HepG2 (cell line): Measurements from ENCODE around the gene UBE2M. TPM values are rescaled to one million over a fixed set of nuclear protein-coding genes. Genes with fewer than 3 reads are reported as not detected.

ENCODE experiments used
- ATAC-seq: fragments of 200-7000 bp; cut with Tn5 transposase; 3 replicates; pipeline ENCODE4 v1.9.1; 2020; ENCODE audit warnings: mild to moderate bottlenecking, moderate library complexity
- Bru-seq: library from RNA; stranded (reverse); fragments of 400-500 nt; gene quantifications from one replicate; lab custom pipeline; 2021; lab: Mats Ljungman, UMichigan
- BruChase-seq, 2 experiments: library from RNA; stranded (reverse); fragments of 400-500 nt; gene quantifications; one replicate each; lab custom pipeline; 2021; lab: Mats Ljungman, UMichigan
- BruUV-seq: library from RNA; stranded (reverse); fragments of 400-500 nt; replicated peaks from 2 replicates; lab custom pipeline; 2021; lab: Mats Ljungman, UMichigan
- CTCF ChIA-PET: fragments of 300-600 bp; formaldehyde crosslinking; extraction: SDS; loops from one replicate; lab custom pipeline; 2021; ENCODE audit warnings: low total read pairs, inconsistent platforms, low intra/inter-chr PET ratio; lab: Yijun Ruan, JAX
- POLR2A ChIA-PET: fragments of 350-600 bp; sonication (Branson Sonifier 250); formaldehyde crosslinking; loops from one replicate; lab custom pipeline; 2020; ENCODE audit warnings: antibody characterized with exemption, inconsistent platforms; lab: Yijun Ruan, JAX
- DNase-seq: peaks from one replicate; pipeline ENCODE4 v3.0.0-alpha.2; 2015; ENCODE audit warnings: low spot score
- FAIRE-seq: peaks from 3 replicates; lab custom pipeline; 2011; peaks lifted over from hg19 to GRCh38; lab: Jason Lieb, UNC
- H2AFZ ChIP-seq: one replicate; pipeline ENCODE4 v1.6.1; 2011; ENCODE audit warnings: low read length, inconsistent platforms
- H3K27ac ChIP-seq: fragments of 300-600 bp; 3 replicates; pipeline ENCODE4 v1.8.0; 2011; ENCODE audit warnings: mixed run types, mild to moderate bottlenecking, mixed read lengths, low read length, inconsistent platforms; ENCODE audit not compliant: insufficient read depth; ENCODE audit errors: extremely low read length
- H3K27me3 ChIP-seq, 2 experiments: fragments of 200-600 bp in 1 of 2; 2 replicates in 1 of 2; 3 replicates in 1 of 2; pipeline versions ENCODE4 v1.6.0 to v1.8.0; 2011; ENCODE audit warnings: low read length in 2 of 2, mild to moderate bottlenecking in 2 of 2, moderate library complexity in 2 of 2, inconsistent platforms in 1 of 2; ENCODE audit not compliant: insufficient read depth in 2 of 2, control insufficient read depth in 1 of 2
- H3K36me3 ChIP-seq, 2 experiments: fragments of 200-600 bp in 1 of 2; replicated peaks in 1 of 2; 2 replicates in 1 of 2; 3 replicates in 1 of 2; pipeline versions ENCODE4 v1.5.1 to v1.8.0; 2011; ENCODE audit warnings: low read length in 2 of 2, inconsistent platforms in 1 of 2; ENCODE audit not compliant: insufficient read depth in 2 of 2, control insufficient read depth in 1 of 2
- H3K4me1 ChIP-seq: 2 replicates; pipeline ENCODE4 v1.5.1; 2012; ENCODE audit warnings: low read length, inconsistent platforms; ENCODE audit not compliant: insufficient read depth
- H3K4me2 ChIP-seq: 2 replicates; pipeline ENCODE4 v1.6.0; 2011; ENCODE audit warnings: low read depth, low read length, inconsistent platforms
- H3K4me3 ChIP-seq, 3 experiments: fragments of 200-600 bp in 1 of 3; sonication (generic), shearing (Covaris generic) in 1 of 3; replicated peaks in 1 of 3; 2 replicates each; pipeline ENCODE4 v1.5.1; 2011 to 2016; ENCODE audit warnings: low read length in 3 of 3, inconsistent platforms in 2 of 3, low read depth in 2 of 3, mild to moderate bottlenecking in 2 of 3, control low read depth in 1 of 3, mixed read lengths in 1 of 3; ENCODE audit not compliant: insufficient read depth in 1 of 3
- H3K79me2 ChIP-seq: one replicate; pipeline ENCODE4 v1.6.1; 2011; ENCODE audit warnings: low read length, inconsistent platforms; ENCODE audit not compliant: insufficient read depth
- H3K9ac ChIP-seq: 2 replicates; pipeline ENCODE4 v1.6.0; 2011; ENCODE audit warnings: mild to moderate bottlenecking, low read depth, low read length, inconsistent platforms; ENCODE audit not compliant: insufficient read depth
- H3K9me3 ChIP-seq: 2 replicates; pipeline ENCODE4 v1.5.1; 2012; ENCODE audit warnings: mild to moderate bottlenecking, low read length
- H4K20me1 ChIP-seq: 2 replicates; pipeline ENCODE4 v1.6.0; 2011; ENCODE audit warnings: inconsistent platforms, mild to moderate bottlenecking, low read length, moderate library complexity; ENCODE audit not compliant: insufficient read depth
- ARNT2 ChIP-seq: sonication (generic); formaldehyde crosslinking; IDR thresholded peaks from 2 replicates; pipeline ENCODE4 v1.8.0; 2022; ENCODE audit warnings: mild to moderate bottlenecking, low read depth, missing genetic modification reagents, moderate library complexity
- KAT8 ChIP-seq: IDR thresholded peaks from 2 replicates; pipeline ENCODE4 v1.6.1; 2016; ENCODE audit warnings: missing genetic modification reagents, missing compliant biosample characterization
- MTF2 ChIP-seq: sonication (generic); formaldehyde crosslinking; IDR thresholded peaks from 2 replicates; pipeline ENCODE4 v1.5.0; 2020; ENCODE audit warnings: missing genetic modification reagents, borderline replicate concordance
- NR2C2 ChIP-seq: sonication (generic); formaldehyde crosslinking; IDR thresholded peaks from 2 replicates; pipeline ENCODE4 v1.4.0; 2020; ENCODE audit warnings: missing genetic modification reagents, mild to moderate bottlenecking, moderate library complexity, borderline replicate concordance
- NR2F1 ChIP-seq, 2 experiments: fragments of 450-650 bp in 1 of 2; formaldehyde crosslinking in 1 of 2; IDR thresholded peaks; 2 replicates each; pipeline versions ENCODE4 v1.5.0 to v1.6.1; 2016 to 2020; ENCODE audit warnings: mild to moderate bottlenecking in 1 of 2, missing compliant biosample characterization in 1 of 2, missing genetic modification reagents in 1 of 2, moderate library complexity in 1 of 2
- NR2F2 ChIP-seq: IDR thresholded peaks from 2 replicates; pipeline ENCODE4 v1.6.1; 2012; ENCODE audit warnings: low read depth, inconsistent platforms, borderline replicate concordance
- NR2F6 ChIP-seq, 2 experiments: IDR thresholded peaks; 2 replicates each; pipeline ENCODE4 v1.6.1; 2016; ENCODE audit warnings: antibody characterized with exemption in 1 of 2, mild to moderate bottlenecking in 1 of 2
- TMF1 ChIP-seq: sonication (generic); formaldehyde crosslinking; IDR thresholded peaks from 2 replicates; pipeline ENCODE4 v1.8.1; 2022; ENCODE audit warnings: low read depth, missing genetic modification reagents
- U2AF1 ChIP-seq: fragments of 200-400 bp; formaldehyde crosslinking; optimal IDR thresholded peaks from 2 replicates; pipeline ENCODE3; 2017; ENCODE audit warnings: mild to moderate bottlenecking, low read depth, low read length
- ZBTB14 ChIP-seq: sonication (generic); formaldehyde crosslinking; IDR thresholded peaks from 2 replicates; pipeline ENCODE4 v1.4.0; 2020; ENCODE audit warnings: missing genetic modification reagents
- ZNF101 ChIP-seq: sonication (generic); formaldehyde crosslinking; IDR thresholded peaks from 2 replicates; pipeline ENCODE4 v1.4.0; 2020; ENCODE audit warnings: mild to moderate bottlenecking, low read depth, missing genetic modification reagents, borderline replicate concordance
- ZNF34 ChIP-seq: sonication (generic); formaldehyde crosslinking; IDR thresholded peaks from 2 replicates; pipeline ENCODE4 v1.4.0; 2020; ENCODE audit warnings: mild to moderate bottlenecking, missing genetic modification reagents, borderline replicate concordance
- ZNF724P ChIP-seq: sonication (generic); formaldehyde crosslinking; IDR thresholded peaks from 2 replicates; pipeline ENCODE4 v1.8.0; 2022; ENCODE audit warnings: missing genetic modification reagents, borderline replicate concordance
- ZSCAN25 ChIP-seq: sonication (generic); formaldehyde crosslinking; IDR thresholded peaks from 2 replicates; pipeline ENCODE4 v1.8.0; 2022; ENCODE audit warnings: mild to moderate bottlenecking, missing genetic modification reagents
- ZSCAN29 ChIP-seq: sonication (generic); formaldehyde crosslinking; conservative IDR thresholded peaks from 2 replicates; pipeline ENCODE4 v1.4.0; 2020; ENCODE audit warnings: mild to moderate bottlenecking, missing genetic modification reagents
- WGBS: methylation state at CpG from one replicate; pipeline ENCODE4 v1.1.6; 2017; ENCODE audit warnings: low lambda C conversion rate; 5-methylcytosine and 5-hydroxymethylcytosine counted together
- in situ Hi-C: cut with HindIII; loops from 2 replicates; pipeline ENCODE4 v1.10.0; 2017; ENCODE audit warnings: low pct_unique_long_range_greater_than_20kb; ENCODE audit not compliant: extremely low pct_ligation_motif_present
- intact Hi-C: fragments of 100-400 bp; cut with micrococcal nuclease; formaldehyde crosslinking; loops from one replicate; pipeline ENCODE4 v1.10.0; 2022; ENCODE audit not compliant: unreplicated experiment
- long read RNA-seq, 2 experiments: library from RNA in 1 of 2; library from polyadenylated mRNA in 1 of 2; stranded (forward) in 1 of 2; unstranded in 1 of 2; transcript quantifications; one replicate each; pipeline ENCODE4 v2.0.0, GENCODE V29; 2019 to 2022
- polyA minus RNA-seq, 3 experiments: library from RNA; depleted of rRNA, polyadenylated mRNA; stranded (reverse); fragments of >200 nt; gene quantifications; 2 replicates each; pipeline ENCODE4 v1.2.3, GENCODE V29; 2011; ENCODE audit warnings: low replicate concordance in 1 of 3
- polyA plus RNA-seq, 8 experiments: library from polyadenylated mRNA; depleted of rRNA in 3 of 8; stranded (reverse) in 7 of 8; unstranded in 1 of 8; fragments of >200 nt; fragmentation: Illumina TruSeq in 4 of 8; extraction: Trizol in 4 of 8; gene quantifications; 2 replicates each; pipeline versions ENCODE4 v1.2.1 to v1.2.3, GENCODE V29; 2011 to 2016; ENCODE audit warnings: low read depth in 4 of 8, missing spikeins in 1 of 8, mixed read lengths in 1 of 8; ENCODE audit not compliant: insufficient read depth in 1 of 8
- total RNA-seq, 5 experiments: library from RNA; depleted of rRNA; stranded (reverse); fragments of >200 nt; fragmentation: Illumina TruSeq; extraction: Trizol; gene quantifications; 2 replicates each; pipeline ENCODE4 v1.2.3, GENCODE V29; 2016; ENCODE audit warnings: low read depth in 1 of 5
- TF ChIP-seq, protein P1 (sequence below): sonication (generic); formaldehyde crosslinking; IDR thresholded peaks from 2 replicates; pipeline ENCODE4 v1.4.0; 2020; ENCODE audit warnings: mild to moderate bottlenecking, missing genetic modification reagents

UBE2M gene
- total RNA-seq (2016; rRNA removed; fragmentation: Illumina TruSeq; extraction: Trizol) (29.5 and 36.2 TPM in 2 replicates), polyA plus RNA-seq (2011; rRNA removed) (50.3 and 55.5 TPM in 2 replicates), polyA minus RNA-seq (2011; rRNA and poly(A)+ RNA removed; ENCODE audit: low replicate concordance) (39.7 and 154 TPM in 2 replicates), Bru-seq, nascent RNA (percentile 70 among the genes with signal in this experiment), BruChase-seq, experiment 1, labeled RNA remaining after a 6-hour chase (percentile 95 among the genes with signal in this experiment), BruChase-seq, experiment 2, labeled RNA remaining after a 2-hour chase (percentile 89 among the genes with signal in this experiment)
- total RNA-seq (2016; cell fraction: cytosol; rRNA removed; fragmentation: Illumina TruSeq; extraction: Trizol; ENCODE audit: low read depth) = 14.2 and 15.5 TPM in 2 replicates
- 25.4 and 36.1 TPM in 2 replicates for total RNA-seq (2016; cell fraction: insoluble cytoplasmic fraction; rRNA removed; fragmentation: Illumina TruSeq; extraction: Trizol)
- total RNA-seq (2016; cell fraction: membrane; rRNA removed; fragmentation: Illumina TruSeq; extraction: Trizol) = 26.0 and 30.0 TPM in 2 replicates
- total RNA-seq (2016; cell fraction: nucleus; rRNA removed; fragmentation: Illumina TruSeq; extraction: Trizol) = 14.4 and 19.6 TPM in 2 replicates
- polyA plus RNA-seq (2011; cell fraction: cytosol; rRNA removed) = 32.0 and 34.7 TPM in 2 replicates
- polyA plus RNA-seq (2011; cell fraction: nucleus; rRNA removed) = 59.9 and 61.9 TPM in 2 replicates
- 47.3 and 47.7 TPM in 2 replicates for polyA plus RNA-seq (2012)
- 22.8 and 27.9 TPM in 2 replicates for polyA plus RNA-seq (2016; cell fraction: cytosol; fragmentation: Illumina TruSeq; extraction: Trizol; ENCODE audit: low read depth)
- 54.2 and 62.5 TPM in 2 replicates for polyA plus RNA-seq (2016; cell fraction: insoluble cytoplasmic fraction; fragmentation: Illumina TruSeq; extraction: Trizol; ENCODE audit: low read depth)
- polyA plus RNA-seq (2016; cell fraction: membrane; fragmentation: Illumina TruSeq; extraction: Trizol; ENCODE audit: low read depth) = 30.4 and 40.6 TPM in 2 replicates
- 53.2 and 66.7 TPM in 2 replicates for polyA plus RNA-seq (2016; cell fraction: nucleus; fragmentation: Illumina TruSeq; extraction: Trizol; ENCODE audit: insufficient read depth, low read depth)
- polyA minus RNA-seq (2011; cell fraction: cytosol; rRNA and poly(A)+ RNA removed) = 26.9 and 27.3 TPM in 2 replicates
- polyA minus RNA-seq (2011; cell fraction: nucleus; rRNA and poly(A)+ RNA removed) = 20.8 and 23.0 TPM in 2 replicates
- long read RNA-seq, experiment 1, partial matches to known transcripts = 6 of 6 reads
- long read RNA-seq, experiment 1, other reads (novel, unspliced or antisense) = 0 of 6 reads
- long read RNA-seq, experiment 2, transcript UBE2M-201 (6 exons, 1,508 nt) = major isoform, 272 of 333 reads
- long read RNA-seq, experiment 2, partial matches to known transcripts = 11 of 333 reads
- long read RNA-seq, experiment 2, other reads (novel, unspliced or antisense) = 50 of 333 reads

DNA sequence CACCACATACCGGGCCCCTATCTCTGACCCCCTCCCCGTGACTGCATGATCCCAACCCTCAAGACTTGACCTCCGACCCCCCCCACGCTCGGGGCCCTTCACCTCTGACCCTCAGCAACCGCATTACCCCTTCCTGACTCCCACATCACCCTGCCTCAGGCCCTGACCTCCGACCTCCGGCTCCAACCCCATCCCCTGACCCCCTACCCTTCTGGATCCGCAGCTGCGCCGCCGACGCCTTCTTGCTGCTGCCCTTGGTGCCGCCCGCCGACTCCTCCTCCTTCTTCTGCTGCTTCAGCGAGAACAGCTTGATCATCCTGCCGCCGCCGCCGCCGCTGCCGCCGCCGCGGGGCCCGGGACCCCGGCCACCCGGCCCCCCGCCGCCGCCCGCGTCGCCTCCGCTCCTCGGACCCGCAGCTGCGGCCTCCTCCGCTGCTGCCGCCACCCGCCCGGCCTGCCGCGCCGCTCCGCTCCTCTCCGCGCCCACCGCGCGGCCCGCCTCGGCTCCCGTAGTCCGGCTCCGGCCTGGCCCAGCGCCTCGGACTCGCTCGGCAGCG lies at the start of gene UBE2M:
Gene UBE2M, minus strand, starts transcription at position 546 of the 557 bp plus-strand sequence. Its CDS starts 230 bp downstream, at position 316.
- H3K27me3 ChIP-seq = no peaks in the 10 kb centered on the region
- ChIA-PET CTCF (no interaction called here), POLR2A (interaction anchor here (2.0 to 3.9 kb wide), 6 partner anchors 14 to 47 kb away, joined by 8 to 42 read pairs (median 27); partner anchors contain the start of genes MZF1, SLC27A5, TRIM28 and ZBTB45)
- H3K4me2 ChIP-seq = peak within 1 kb of the TSS; percentile 95
- peak within 1 kb of the TSS; percentile 81 to 84 (median 84) for H3K4me3 ChIP-seq
- FAIRE-seq = no peak
- H3K27ac ChIP-seq = peak within 1 kb of the TSS; percentile 96
- no peak for DNase-seq
- in situ Hi-C loops (no loop called here), intact Hi-C loops (no loop called here)
- under 1% methylated on average over 23 of the region's 62 CpGs for WGBS
- no peaks in the 10 kb centered on the region for H4K20me1 ChIP-seq
- H3K9ac ChIP-seq = peak within 1 kb of the TSS; percentile 98
- peaks cover 40% of the 10 kb centered on the region for H3K4me1 ChIP-seq
- H3K79me2 ChIP-seq = peaks cover 34% of the 10 kb centered on the region
- H2AFZ ChIP-seq = no peak within 1 kb of the TSS
- H3K9me3 ChIP-seq = no peaks in the 10 kb centered on the region
- ATAC-seq = no peak
- BruUV-seq = no TSS peak
- H3K36me3 ChIP-seq = peaks cover 8 to 9% of the 10 kb centered on the region in 2 experiments; a peak in 4 of 5 replicates
- TF ChIP-seq ZSCAN29 (CRISPR knock-in tag) (no peak), ZBTB14 (no peak), ZNF724P (CRISPR knock-in tag) (no peak), NR2F6 (IDR thresholded peaks at IDR 0.05) (peak; percentile 73), NR2F6 (CRISPR knock-in tag; IDR thresholded peaks at IDR 0.05) (peak; percentile 37; the same call in 1 of the 2 replicates), NR2F2 (peak; percentile 41; the same call in 1 of the 2 replicates), ZNF34 (CRISPR knock-in tag) (peak; percentile 5; the same call in 1 of the 2 replicates), MTF2 (no peak), ZSCAN25 (CRISPR knock-in tag) (no peak), NR2F1 (CRISPR knock-in tag; IDR thresholded peaks at IDR 0.05) (peak; percentile 21 to 74; a peak in 2 of 4 replicates), TMF1 (CRISPR knock-in tag) (no peak), U2AF1 (no peak), ZNF101 (CRISPR knock-in tag) (no peak), ARNT2 (CRISPR knock-in tag) (no peak), KAT8 (CRISPR knock-in tag) (no peak), NR2C2 (CRISPR knock-in tag) (peak; percentile 67)
- TF ChIP-seq, protein P1, sequence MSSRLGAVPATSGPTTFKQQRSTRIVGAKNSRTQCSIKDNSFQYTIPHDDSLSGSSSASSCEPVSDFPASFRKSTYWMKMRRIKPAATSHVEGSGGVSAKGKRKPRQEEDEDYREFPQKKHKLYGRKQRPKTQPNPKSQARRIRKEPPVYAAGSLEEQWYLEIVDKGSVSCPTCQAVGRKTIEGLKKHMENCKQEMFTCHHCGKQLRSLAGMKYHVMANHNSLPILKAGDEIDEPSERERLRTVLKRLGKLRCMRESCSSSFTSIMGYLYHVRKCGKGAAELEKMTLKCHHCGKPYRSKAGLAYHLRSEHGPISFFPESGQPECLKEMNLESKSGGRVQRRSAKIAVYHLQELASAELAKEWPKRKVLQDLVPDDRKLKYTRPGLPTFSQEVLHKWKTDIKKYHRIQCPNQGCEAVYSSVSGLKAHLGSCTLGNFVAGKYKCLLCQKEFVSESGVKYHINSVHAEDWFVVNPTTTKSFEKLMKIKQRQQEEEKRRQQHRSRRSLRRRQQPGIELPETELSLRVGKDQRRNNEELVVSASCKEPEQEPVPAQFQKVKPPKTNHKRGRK (CRISPR knock-in tag) = no peak
